ENCODE results near the gene HBG2. TPM values are rescaled to one million over a fixed set of nuclear protein-coding genes. Genes with fewer than 3 reads are reported as not detected.

The HBG2 gene
- total and polyA plus RNA-seq, 9 of the 15 experiments (the other 6 are each of a cell fraction or from before 2014, with no cell fraction given), result 1,626 to 58,619 (median 10,515) TPM

DNA sequence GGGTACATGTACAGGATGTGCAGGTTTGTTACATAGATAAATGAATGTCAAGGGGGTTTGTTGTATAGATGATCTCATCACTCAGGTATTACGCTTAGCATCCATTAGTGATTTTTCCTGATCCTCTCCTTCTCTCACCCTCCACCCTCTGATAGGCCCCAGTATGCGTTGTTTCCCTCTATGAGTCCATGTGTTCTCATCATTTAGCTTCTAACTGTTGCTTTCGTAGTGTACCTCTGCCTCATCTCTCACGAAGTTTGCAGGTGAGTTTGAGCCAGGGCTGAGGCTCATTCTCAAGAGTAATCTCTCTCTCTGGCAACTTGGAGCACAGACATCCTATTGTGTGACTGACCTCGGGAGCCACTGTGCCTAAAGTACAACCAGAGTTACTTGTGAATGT lies 19.8 kb upstream of the HBG2 start (continued):
- TF ChIP-seq, protein P1, sequence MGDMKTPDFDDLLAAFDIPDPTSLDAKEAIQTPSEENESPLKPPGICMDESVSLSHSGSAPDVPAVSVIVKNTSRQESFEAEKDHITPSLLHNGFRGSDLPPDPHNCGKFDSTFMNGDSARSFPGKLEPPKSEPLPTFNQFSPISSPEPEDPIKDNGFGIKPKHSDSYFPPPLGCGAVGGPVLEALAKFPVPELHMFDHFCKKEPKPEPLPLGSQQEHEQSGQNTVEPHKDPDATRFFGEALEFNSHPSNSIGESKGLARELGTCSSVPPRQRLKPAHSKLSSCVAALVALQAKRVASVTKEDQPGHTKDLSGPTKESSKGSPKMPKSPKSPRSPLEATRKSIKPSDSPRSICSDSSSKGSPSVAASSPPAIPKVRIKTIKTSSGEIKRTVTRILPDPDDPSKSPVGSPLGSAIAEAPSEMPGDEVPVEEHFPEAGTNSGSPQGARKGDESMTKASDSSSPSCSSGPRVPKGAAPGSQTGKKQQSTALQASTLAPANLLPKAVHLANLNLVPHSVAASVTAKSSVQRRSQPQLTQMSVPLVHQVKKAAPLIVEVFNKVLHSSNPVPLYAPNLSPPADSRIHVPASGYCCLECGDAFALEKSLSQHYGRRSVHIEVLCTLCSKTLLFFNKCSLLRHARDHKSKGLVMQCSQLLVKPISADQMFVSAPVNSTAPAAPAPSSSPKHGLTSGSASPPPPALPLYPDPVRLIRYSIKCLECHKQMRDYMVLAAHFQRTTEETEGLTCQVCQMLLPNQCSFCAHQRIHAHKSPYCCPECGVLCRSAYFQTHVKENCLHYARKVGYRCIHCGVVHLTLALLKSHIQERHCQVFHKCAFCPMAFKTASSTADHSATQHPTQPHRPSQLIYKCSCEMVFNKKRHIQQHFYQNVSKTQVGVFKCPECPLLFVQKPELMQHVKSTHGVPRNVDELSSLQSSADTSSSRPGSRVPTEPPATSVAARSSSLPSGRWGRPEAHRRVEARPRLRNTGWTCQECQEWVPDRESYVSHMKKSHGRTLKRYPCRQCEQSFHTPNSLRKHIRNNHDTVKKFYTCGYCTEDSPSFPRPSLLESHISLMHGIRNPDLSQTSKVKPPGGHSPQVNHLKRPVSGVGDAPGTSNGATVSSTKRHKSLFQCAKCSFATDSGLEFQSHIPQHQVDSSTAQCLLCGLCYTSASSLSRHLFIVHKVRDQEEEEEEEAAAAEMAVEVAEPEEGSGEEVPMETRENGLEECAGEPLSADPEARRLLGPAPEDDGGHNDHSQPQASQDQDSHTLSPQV (IDR thresholded peaks at IDR 0.05), result peak; percentile 83
- TF ChIP-seq RFX7 (CRISPR knock-in tag; IDR thresholded peaks at IDR 0.05) (no peak), DMBX1 (CRISPR knock-in tag; IDR thresholded peaks at IDR 0.05; ENCODE audit: borderline replicate concordance) (peak; percentile 43; the same call in 1 of the 2 replicates), SMAD4 (CRISPR knock-in tag; conservative IDR thresholded peaks at IDR 0.05) (0 out of 2 replicates have a peak, but pooled peaks have one; percentile 12), SLC30A9 (CRISPR knock-in tag; IDR thresholded peaks at IDR 0.05) (no peak), YBX1 (IDR thresholded peaks at IDR 0.05) (no peak), U2AF1 (optimal IDR thresholded peaks at IDR 0.05; ENCODE audit: low read depth, low read length) (no peak), PTRF (tag; IDR thresholded peaks at IDR 0.05) (no peak), RFX5 (IDR thresholded peaks at IDR 0.05; ENCODE audit: low read depth, low read length) (no peak), ZNF184 (CRISPR knock-in tag; IDR thresholded peaks at IDR 0.05) (no peak), ZNF444 (CRISPR knock-in tag; IDR thresholded peaks at IDR 0.05) (no peak), SMARCA4 (IDR thresholded peaks at IDR 0.05) (0 out of 2 replicates have a peak, but pooled peaks have one; percentile 24), TOE1 (IDR thresholded peaks at IDR 0.05; ENCODE audit: borderline replicate concordance) (no peak), TOE1 (CRISPR knock-in tag; IDR thresholded peaks at IDR 0.05; ENCODE audit: borderline replicate concordance, low read depth) (no peak), ESRRA (IDR thresholded peaks at IDR 0.05; ENCODE audit: borderline replicate concordance, low read depth) (no peak), CXXC5 (CRISPR knock-in tag; IDR thresholded peaks at IDR 0.05) (0 out of 2 replicates have a peak, but pooled peaks have one; percentile 24), ILF3 (IDR thresholded peaks at IDR 0.05; ENCODE audit: borderline replicate concordance) (no peak), WHSC1 (IDR thresholded peaks at IDR 0.05; ENCODE audit: low read length) (peak; percentile 35)
- TF ChIP-seq, protein P2, sequence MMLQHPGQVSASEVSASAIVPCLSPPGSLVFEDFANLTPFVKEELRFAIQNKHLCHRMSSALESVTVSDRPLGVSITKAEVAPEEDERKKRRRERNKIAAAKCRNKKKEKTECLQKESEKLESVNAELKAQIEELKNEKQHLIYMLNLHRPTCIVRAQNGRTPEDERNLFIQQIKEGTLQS (IDR thresholded peaks at IDR 0.05), result peak; percentile 79
- TF ChIP-seq, protein P2 (CRISPR knock-in tag; conservative IDR thresholded peaks at IDR 0.05), result no peak
- TF ChIP-seq, protein P3, sequence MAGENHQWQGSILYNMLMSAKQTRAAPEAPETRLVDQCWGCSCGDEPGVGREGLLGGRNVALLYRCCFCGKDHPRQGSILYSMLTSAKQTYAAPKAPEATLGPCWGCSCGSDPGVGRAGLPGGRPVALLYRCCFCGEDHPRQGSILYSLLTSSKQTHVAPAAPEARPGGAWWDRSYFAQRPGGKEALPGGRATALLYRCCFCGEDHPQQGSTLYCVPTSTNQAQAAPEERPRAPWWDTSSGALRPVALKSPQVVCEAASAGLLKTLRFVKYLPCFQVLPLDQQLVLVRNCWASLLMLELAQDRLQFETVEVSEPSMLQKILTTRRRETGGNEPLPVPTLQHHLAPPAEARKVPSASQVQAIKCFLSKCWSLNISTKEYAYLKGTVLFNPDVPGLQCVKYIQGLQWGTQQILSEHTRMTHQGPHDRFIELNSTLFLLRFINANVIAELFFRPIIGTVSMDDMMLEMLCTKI (IDR thresholded peaks at IDR 0.05; ENCODE audit: partially characterized antibody), result no peak
